Measurements from ENCODE around the gene MED22. TPM values are rescaled to one million over a fixed set of nuclear protein-coding genes. Genes with fewer than 3 reads are reported as not detected.
A peak's percentile ranks its signal among the peaks of the same experiment; 100 is the strongest.

MED22 gene
- total and polyA plus RNA-seq, 2 experiments from 2014 or later = 18.8 to 23.4 TPM

DNA sequence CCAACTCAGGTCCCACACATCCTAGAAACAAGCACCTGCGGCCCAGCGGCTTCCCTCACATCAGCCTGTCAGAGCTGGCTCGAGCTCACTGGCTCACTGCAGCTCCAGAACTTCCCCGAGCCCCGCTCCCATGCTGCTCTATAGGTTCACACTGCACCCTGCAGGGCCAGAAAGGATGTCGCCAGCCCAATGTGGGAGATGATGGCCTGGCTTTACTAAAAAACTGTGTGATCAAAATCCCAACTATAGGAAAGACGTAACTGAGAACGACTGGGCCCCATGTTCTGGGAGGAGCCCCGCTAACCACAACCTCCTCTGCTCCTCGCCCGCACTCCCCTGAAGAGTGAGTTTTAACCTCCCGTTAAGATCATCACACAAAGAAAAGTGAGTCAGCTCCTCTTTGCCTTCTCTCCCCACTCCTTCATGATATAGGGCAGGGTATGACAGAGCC is 23.4 kb upstream of the MED22 start:
- Histone ChIP-seq H3K79me2 (peaks cover 94% of the 10 kb centered on the region), H3K27ac (peak overlapping the region; percentile 21), H3K4me2 (peak overlapping the region; percentile 88), H3K27me3 (no peaks in the 10 kb centered on the region), H3K4me1 (ENCODE audit: insufficient read depth) (peaks cover 38% of the 10 kb centered on the region), H3K9me2 (replicated peaks; ENCODE audit: insufficient read depth) (no peaks in the 10 kb centered on the region), H4K20me1 (ENCODE audit: insufficient read depth, poor library complexity, severe bottlenecking) (peaks cover 88% of the 10 kb centered on the region), H2AFZ (no peak overlapping the region), H3K36me3 (replicated peaks; ENCODE audit: insufficient read depth, low read depth) (no peaks in the 10 kb centered on the region), H3K9me3 (ENCODE audit: low read depth) (no peaks in the 10 kb centered on the region), H3K4me3 (no peak overlapping the region)
- TF ChIP-seq, protein P1, sequence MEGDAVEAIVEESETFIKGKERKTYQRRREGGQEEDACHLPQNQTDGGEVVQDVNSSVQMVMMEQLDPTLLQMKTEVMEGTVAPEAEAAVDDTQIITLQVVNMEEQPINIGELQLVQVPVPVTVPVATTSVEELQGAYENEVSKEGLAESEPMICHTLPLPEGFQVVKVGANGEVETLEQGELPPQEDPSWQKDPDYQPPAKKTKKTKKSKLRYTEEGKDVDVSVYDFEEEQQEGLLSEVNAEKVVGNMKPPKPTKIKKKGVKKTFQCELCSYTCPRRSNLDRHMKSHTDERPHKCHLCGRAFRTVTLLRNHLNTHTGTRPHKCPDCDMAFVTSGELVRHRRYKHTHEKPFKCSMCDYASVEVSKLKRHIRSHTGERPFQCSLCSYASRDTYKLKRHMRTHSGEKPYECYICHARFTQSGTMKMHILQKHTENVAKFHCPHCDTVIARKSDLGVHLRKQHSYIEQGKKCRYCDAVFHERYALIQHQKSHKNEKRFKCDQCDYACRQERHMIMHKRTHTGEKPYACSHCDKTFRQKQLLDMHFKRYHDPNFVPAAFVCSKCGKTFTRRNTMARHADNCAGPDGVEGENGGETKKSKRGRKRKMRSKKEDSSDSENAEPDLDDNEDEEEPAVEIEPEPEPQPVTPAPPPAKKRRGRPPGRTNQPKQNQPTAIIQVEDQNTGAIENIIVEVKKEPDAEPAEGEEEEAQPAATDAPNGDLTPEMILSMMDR (IDR thresholded peaks at IDR 0.05; ENCODE audit: poor library complexity) = no peak
- TF ChIP-seq EZH2 (IDR thresholded peaks at IDR 0.05; ENCODE audit: borderline replicate concordance) (no peak), EZH2phosphoT487 (IDR thresholded peaks at IDR 0.05; ENCODE audit: low read depth, severe bottlenecking, unreplicated experiment) (no peak)
- no peak for DNase-seq (ENCODE audit: low spot score)
- WGBS (ENCODE audit: low lambda C conversion rate, missing lambda C conversion rate) = 80% methylated on average over 12 of the region's 12 CpGs

DNA sequence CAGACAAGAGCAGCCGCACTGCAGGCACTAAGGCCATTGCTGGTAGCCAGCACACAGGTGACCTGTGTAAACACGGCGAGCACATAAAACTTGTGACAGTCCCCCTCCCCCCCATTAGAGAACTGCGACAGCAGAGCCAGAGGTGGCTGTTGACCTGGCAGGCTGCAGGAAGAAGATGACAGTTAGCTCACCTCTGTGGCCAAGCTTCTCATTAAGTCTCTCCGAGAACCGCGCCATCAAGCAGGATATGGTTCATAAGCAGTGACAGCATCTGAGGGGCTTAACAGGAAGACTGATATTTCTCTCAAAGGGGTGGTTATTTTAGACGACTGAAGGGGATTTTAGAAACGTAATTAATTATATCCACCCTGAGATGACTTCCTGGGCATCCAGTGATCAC is 22.8 kb upstream of the MED22 start:
- Histone ChIP-seq H4K20me1 (ENCODE audit: insufficient read depth, poor library complexity, severe bottlenecking) (peaks cover 94% of the 10 kb centered on the region), H3K9me3 (ENCODE audit: low read depth) (no peaks in the 10 kb centered on the region), H3K79me2 (peaks cover 100% of the 10 kb centered on the region), H3K36me3 (replicated peaks; ENCODE audit: insufficient read depth, low read depth) (no peaks in the 10 kb centered on the region), H3K27me3 (no peaks in the 10 kb centered on the region), H3K9me2 (replicated peaks; ENCODE audit: insufficient read depth) (no peaks in the 10 kb centered on the region), H3K4me3 (no peak overlapping the region), H3K4me1 (ENCODE audit: insufficient read depth) (peaks cover 38% of the 10 kb centered on the region), H3K4me2 (peak overlapping the region; percentile 88), H2AFZ (no peak overlapping the region), H3K27ac (peak overlapping the region; percentile 21)
- TF ChIP-seq EZH2 (IDR thresholded peaks at IDR 0.05; ENCODE audit: borderline replicate concordance) (no peak), EZH2phosphoT487 (IDR thresholded peaks at IDR 0.05; ENCODE audit: low read depth, severe bottlenecking, unreplicated experiment) (no peak)
- TF ChIP-seq, protein P1 (IDR thresholded peaks at IDR 0.05; ENCODE audit: poor library complexity) = no peak
- WGBS (ENCODE audit: low lambda C conversion rate, missing lambda C conversion rate) = 80% methylated on average over 9 of the region's 9 CpGs
- no peak for DNase-seq (ENCODE audit: low spot score)

DNA sequence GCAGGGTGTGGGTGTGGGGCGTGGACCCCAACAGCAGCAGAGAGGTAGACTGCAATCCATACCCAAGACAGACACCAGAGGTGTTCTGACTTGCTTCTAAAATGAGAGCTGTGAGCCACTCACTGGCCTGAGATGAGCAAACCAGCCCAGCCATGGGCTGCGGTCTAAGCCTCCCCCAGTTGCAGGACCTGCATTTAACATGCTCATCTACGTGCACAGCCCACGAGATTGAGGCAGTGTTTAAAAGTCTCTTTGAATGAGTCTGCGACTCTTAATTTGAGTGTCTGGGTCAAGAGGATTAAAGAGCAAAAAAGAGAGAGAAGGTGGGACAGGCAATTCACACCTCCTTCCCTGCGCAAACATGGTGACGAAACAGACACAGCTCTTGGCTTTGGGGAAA is 22.0 kb upstream of the MED22 start:
- WGBS (ENCODE audit: low lambda C conversion rate, missing lambda C conversion rate) = 85% methylated on average over 7 of the region's 7 CpGs
- peak overlapping the region; percentile 83 for H3K27ac ChIP-seq

More for the DNA sequence above, 22.0 kb upstream of the MED22 start:
- Histone ChIP-seq H3K36me3 (replicated peaks; ENCODE audit: insufficient read depth, low read depth) (no peaks in the 10 kb centered on the region), H4K20me1 (ENCODE audit: insufficient read depth, poor library complexity, severe bottlenecking) (peaks cover 100% of the 10 kb centered on the region), H3K4me3 (no peak overlapping the region), H3K9me2 (replicated peaks; ENCODE audit: insufficient read depth) (no peaks in the 10 kb centered on the region), H3K9me3 (ENCODE audit: low read depth) (no peaks in the 10 kb centered on the region), H3K4me2 (peak overlapping the region; percentile 88), H3K27me3 (no peaks in the 10 kb centered on the region), H3K4me1 (ENCODE audit: insufficient read depth) (peaks cover 38% of the 10 kb centered on the region), H2AFZ (no peak overlapping the region), H3K79me2 (peaks cover 100% of the 10 kb centered on the region)
- TF ChIP-seq, protein P1 (IDR thresholded peaks at IDR 0.05; ENCODE audit: poor library complexity) = no peak
- no peak for TF ChIP-seq EZH2 (IDR thresholded peaks at IDR 0.05; ENCODE audit: borderline replicate concordance)
- DNase-seq (ENCODE audit: low spot score) = no peak
